HepG2 (cell line): ENCODE results near the gene MED9. TPM values are rescaled to one million over a fixed set of nuclear protein-coding genes. Genes with fewer than 3 reads are reported as not detected.

Experiments used
- AKAP8 ChIP-seq: sonication (generic); formaldehyde crosslinking; IDR thresholded peaks from 2 replicates; pipeline ENCODE4 v1.5.1; 2020; ENCODE audit warnings: mild to moderate bottlenecking, missing genetic modification reagents
- ASH2L ChIP-seq: fragments of 300-600, 200-600 bp; sonication (generic); IDR thresholded peaks from 2 replicates; pipeline ENCODE4 v1.7.0; 2017; ENCODE audit warnings: low read depth, mild to moderate bottlenecking, moderate library complexity, mixed read lengths, low read length; ENCODE audit not compliant: insufficient read length
- FOXK2 ChIP-seq: fragments of 450-650 bp; IDR thresholded peaks from 2 replicates; pipeline ENCODE4 v1.6.1; 2016
- GATAD2A ChIP-seq: IDR thresholded peaks from 2 replicates; pipeline ENCODE4 v1.6.1; 2016
- GPN1 ChIP-seq: sonication (generic); formaldehyde crosslinking; IDR thresholded peaks from 2 replicates; pipeline ENCODE4 v1.5.1; 2020; ENCODE audit warnings: missing genetic modification reagents, borderline replicate concordance
- IKZF5 ChIP-seq: IDR thresholded peaks from 2 replicates; pipeline ENCODE4 v1.6.1; 2018; ENCODE audit warnings: missing genetic modification reagents, mild to moderate bottlenecking, missing compliant biosample characterization
- LBX2 ChIP-seq: sonication (generic); formaldehyde crosslinking; IDR thresholded peaks from 2 replicates; pipeline ENCODE4 v1.5.0; 2020; ENCODE audit warnings: missing genetic modification reagents, mild to moderate bottlenecking, borderline replicate concordance
- MXI1 ChIP-seq: IDR thresholded peaks from 3 replicates; pipeline ENCODE4 v1.6.1; 2012; ENCODE audit warnings: low read depth, low read length, inconsistent platforms, borderline replicate concordance
- PRDM10 ChIP-seq: sonication (generic); formaldehyde crosslinking; IDR thresholded peaks from 2 replicates; pipeline ENCODE4 v1.4.0; 2020; ENCODE audit warnings: low read depth, missing genetic modification reagents
- RERE ChIP-seq: IDR thresholded peaks from 2 replicates; pipeline ENCODE4 v1.6.1; 2016; ENCODE audit warnings: low read depth, missing genetic modification reagents, missing compliant biosample characterization
- RFXANK ChIP-seq: IDR thresholded peaks from 2 replicates; pipeline ENCODE4 v1.6.1; 2016
- ZMAT5 ChIP-seq: sonication (generic); formaldehyde crosslinking; IDR thresholded peaks from 2 replicates; pipeline ENCODE4 v1.5.0; 2020; ENCODE audit warnings: mild to moderate bottlenecking, low read depth, missing genetic modification reagents, borderline replicate concordance
- ZNF18 ChIP-seq: sonication (generic); formaldehyde crosslinking; IDR thresholded peaks from 2 replicates; pipeline ENCODE4 v1.8.0; 2022; ENCODE audit warnings: mild to moderate bottlenecking, missing genetic modification reagents; ENCODE audit not compliant: insufficient replicate concordance
- ZNF431 ChIP-seq: sonication (generic); formaldehyde crosslinking; IDR thresholded peaks from 2 replicates; pipeline ENCODE4 v1.9.0; 2022; ENCODE audit warnings: missing genetic modification reagents, low read depth, mild to moderate bottlenecking, borderline replicate concordance
- ZNF605 ChIP-seq: sonication (generic); formaldehyde crosslinking; IDR thresholded peaks from 2 replicates; pipeline ENCODE4 v1.8.0; 2022; ENCODE audit warnings: mild to moderate bottlenecking, missing genetic modification reagents
- ZNF616 ChIP-seq: sonication (generic); formaldehyde crosslinking; IDR thresholded peaks from 2 replicates; pipeline ENCODE4 v1.5.0; 2020; ENCODE audit warnings: low read depth, mild to moderate bottlenecking, missing genetic modification reagents
- ZZZ3 ChIP-seq: sonication (generic); formaldehyde crosslinking; IDR thresholded peaks from 2 replicates; pipeline ENCODE4 v1.4.0; 2020; ENCODE audit warnings: missing genetic modification reagents, mild to moderate bottlenecking, borderline replicate concordance
- polyA plus RNA-seq, 8 experiments: library from polyadenylated mRNA; depleted of rRNA in 3 of 8; stranded (reverse) in 7 of 8; unstranded in 1 of 8; fragments of >200 nt; fragmentation: Illumina TruSeq in 4 of 8; extraction: Trizol in 4 of 8; gene quantifications; 2 replicates each; pipeline versions ENCODE4 v1.2.1 to v1.2.3, GENCODE V29; 2011 to 2016; ENCODE audit warnings: low read depth in 4 of 8, missing spikeins in 1 of 8, mixed read lengths in 1 of 8; ENCODE audit not compliant: insufficient read depth in 1 of 8
- total RNA-seq, 5 experiments: library from RNA; depleted of rRNA; stranded (reverse); fragments of >200 nt; fragmentation: Illumina TruSeq; extraction: Trizol; gene quantifications; 2 replicates each; pipeline ENCODE4 v1.2.3, GENCODE V29; 2016; ENCODE audit warnings: low read depth in 1 of 5

MED9 gene
- total and polyA plus RNA-seq, 2 of the 13 experiments (the other 11 are each of a cell fraction or from before 2014, with no cell fraction given) = 11.9 to 15.1 TPM

- TF ChIP-seq PRDM10 (CRISPR knock-in tag) = peak; percentile 83
- peak; percentile 54 for TF ChIP-seq ASH2L
- TF ChIP-seq RERE (CRISPR knock-in tag) = peak; percentile 99
- peak; percentile 96 for TF ChIP-seq IKZF5 (CRISPR knock-in tag)
- TF ChIP-seq MXI1 = no peak; the same call in 2 of the 3 replicates
- peak; percentile 95 for TF ChIP-seq FOXK2
- no peak for TF ChIP-seq RFXANK (CRISPR knock-in tag)
- TF ChIP-seq ZMAT5 (CRISPR knock-in tag) = no peak
- TF ChIP-seq GPN1 (CRISPR knock-in tag) = no peak
- no peak for TF ChIP-seq ZZZ3 (CRISPR knock-in tag)
- TF ChIP-seq GATAD2A (CRISPR knock-in tag) = peak; percentile 93
- TF ChIP-seq AKAP8 (CRISPR knock-in tag) = peak; percentile 85
- no peak for TF ChIP-seq LBX2
- TF ChIP-seq ZNF431 (CRISPR knock-in tag) = peak; percentile 95
- peak; percentile 43; the same call in 1 of the 2 replicates for TF ChIP-seq ZNF605 (CRISPR knock-in tag)
- TF ChIP-seq ZNF18 (CRISPR knock-in tag) = no peak
- no peak for TF ChIP-seq ZNF616 (CRISPR knock-in tag)
Observed at GRCh38 chr17:17533901-17534441, 57.2 kb downstream of the MED9 start (continued).
